ENCODE results near the gene ZSCAN9. TPM values are rescaled to one million over a fixed set of nuclear protein-coding genes. Genes with fewer than 3 reads are reported as not detected.

Gene ZSCAN9
- total and polyA plus RNA-seq, 3 experiments from 2014 or later = 4.7 to 6.8 (median 5.0) TPM

- Histone ChIP-seq H3K27me3 (ENCODE audit: insufficient read depth, low read length, poor library complexity, severe bottlenecking) (peaks cover 56% of the 10 kb centered on the region), H3K4me1 (ENCODE audit: insufficient read depth, low read length) (peaks cover 10% of the 10 kb centered on the region), H3K9me3 (ENCODE audit: low read length) (no peaks in the 10 kb centered on the region), H3K36me3 (ENCODE audit: insufficient read depth, low read length) (no peaks in the 10 kb centered on the region), H3K27ac (ENCODE audit: low read depth, low read length) (no peak overlapping the region), H3K4me3 (ENCODE audit: low read length) (no peak overlapping the region)
- Mint-ChIP-seq H3K9me3 (peaks cover 19 to 45% (median 30%) of the 10 kb centered on the region in 5 donors), H3K4me1 (peaks cover 24 to 31% (median 28%) of the 10 kb centered on the region in 3 donors), H3K36me3 (peaks cover 0 to 2% (median 0%) of the 10 kb centered on the region in 3 donors), H3K27me3 (peaks cover 73 to 84% of the 10 kb centered on the region in 2 donors), H3K4me3 (peak overlapping the region in 5 of 7 donors; percentile 62 to 92 (median 70)), H3K27ac (peak overlapping the region in 1 of 8 donors; percentile 27)
- CTCF ChIA-PET = no interaction called here
- POLR2A ChIA-PET = no interaction called here
- no peak for DNase-seq
Measured at GRCh38 chr6:28206928-28207509, 18.1 kb upstream of the ZSCAN9 start.

GRCh38 chr6:28207510-28208110 lies 17.5 kb upstream of the ZSCAN9 start:
- Mint-ChIP-seq H3K4me3 (peak overlapping the region in 6 of 7 donors; percentile 62 to 92 (median 70)), H3K27me3 (peaks cover 79 to 87% of the 10 kb centered on the region in 2 donors), H3K4me1 (peaks cover 24 to 31% (median 28%) of the 10 kb centered on the region in 3 donors), H3K36me3 (peaks cover 0 to 2% (median 0%) of the 10 kb centered on the region in 3 donors), H3K27ac (peak overlapping the region in 1 of 8 donors; percentile 27), H3K9me3 (peaks cover 19 to 43% (median 30%) of the 10 kb centered on the region in 5 donors)
- Histone ChIP-seq H3K27ac (ENCODE audit: low read depth, low read length) (no peak overlapping the region), H3K36me3 (ENCODE audit: insufficient read depth, low read length) (no peaks in the 10 kb centered on the region), H3K9me3 (ENCODE audit: low read length) (no peaks in the 10 kb centered on the region), H3K4me3 (ENCODE audit: low read length) (no peak overlapping the region), H3K27me3 (ENCODE audit: insufficient read depth, low read length, poor library complexity, severe bottlenecking) (peaks cover 62% of the 10 kb centered on the region), H3K4me1 (ENCODE audit: insufficient read depth, low read length) (peaks cover 16% of the 10 kb centered on the region)
- no peak for DNase-seq
- CTCF ChIA-PET = no interaction called here
- POLR2A ChIA-PET = no interaction called here

- Histone ChIP-seq H3K27ac (ENCODE audit: low read depth, low read length) (no peak overlapping the region), H3K4me3 (ENCODE audit: low read length) (no peak overlapping the region), H3K36me3 (ENCODE audit: insufficient read depth, low read length) (no peaks in the 10 kb centered on the region), H3K4me1 (ENCODE audit: insufficient read depth, low read length) (peaks cover 17% of the 10 kb centered on the region), H3K9me3 (ENCODE audit: low read length) (no peaks in the 10 kb centered on the region), H3K27me3 (ENCODE audit: insufficient read depth, low read length, poor library complexity, severe bottlenecking) (peaks cover 68% of the 10 kb centered on the region)
- H3K27ac Mint-ChIP-seq = peak overlapping the region in 1 of 8 donors; percentile 7
- H3K9me3 Mint-ChIP-seq = peaks cover 16 to 42% (median 30%) of the 10 kb centered on the region in 5 donors
- H3K4me3 Mint-ChIP-seq = peak overlapping the region in 6 of 7 donors; percentile 31 to 92 (median 70)
- peaks cover 0 to 2% (median 0%) of the 10 kb centered on the region in 3 donors for H3K36me3 Mint-ChIP-seq
- ChIA-PET POLR2A (no interaction called here), CTCF (no interaction called here)
- no peak for DNase-seq
- peaks cover 82 to 92% of the 10 kb centered on the region in 2 donors for H3K27me3 Mint-ChIP-seq
- peaks cover 27 to 36% (median 32%) of the 10 kb centered on the region in 3 donors for H3K4me1 Mint-ChIP-seq
Measured at GRCh38 chr6:28208111-28208659, 16.9 kb upstream of the ZSCAN9 start.

DNA sequence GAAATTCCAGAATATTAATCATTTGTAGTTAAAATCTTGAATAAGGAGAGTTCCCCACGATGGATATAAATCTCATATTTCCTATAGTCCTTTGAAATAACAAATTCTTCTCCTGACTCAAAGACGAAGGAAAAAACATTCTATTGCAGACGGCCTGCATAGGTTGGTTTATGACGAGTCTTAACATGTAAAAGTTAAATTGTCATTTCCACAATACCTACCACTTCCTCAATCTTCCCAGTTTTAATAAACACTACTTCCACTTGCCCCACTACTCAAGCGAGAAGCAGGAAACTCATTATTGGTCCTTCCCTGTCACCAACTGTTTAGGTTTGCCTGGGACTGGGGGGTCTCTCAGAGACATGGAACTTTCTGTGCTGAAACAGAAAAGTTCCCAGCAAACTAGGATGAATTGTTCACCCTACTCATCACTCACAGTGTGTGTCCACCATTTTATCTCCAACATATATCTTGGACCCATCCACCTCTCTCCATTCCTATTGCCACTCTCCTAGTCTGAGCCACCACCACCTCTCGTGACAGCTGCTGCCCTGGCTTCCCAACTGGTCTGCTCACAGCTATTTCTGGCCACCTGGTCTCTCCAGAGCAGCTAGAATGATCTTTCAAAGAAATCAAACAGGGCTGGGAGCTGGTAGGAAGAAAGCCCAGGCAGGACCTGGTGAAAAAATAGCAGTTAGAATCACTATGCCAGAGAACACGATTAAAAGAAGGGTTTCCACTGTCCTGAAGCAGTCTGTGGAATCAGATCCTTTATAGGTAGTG lies 15.1 kb upstream of the ZSCAN9 start:
- Mint-ChIP-seq H3K4me3 (no peak overlapping the region), H3K4me1 (peaks cover 27 to 37% (median 32%) of the 10 kb centered on the region in 3 donors), H3K27ac (no peak overlapping the region), H3K27me3 (peaks cover 90 to 93% of the 10 kb centered on the region in 2 donors), H3K36me3 (peaks cover 0 to 2% (median 0%) of the 10 kb centered on the region in 3 donors), H3K9me3 (peaks cover 5 to 27% (median 19%) of the 10 kb centered on the region in 5 donors)
- H3K36me3 ChIP-seq (ENCODE audit: insufficient read depth, low read length) = no peaks in the 10 kb centered on the region
- no peak for DNase-seq
- no peak overlapping the region for H3K27ac ChIP-seq (ENCODE audit: low read depth, low read length)
- CTCF ChIA-PET = no interaction called here
- H3K27me3 ChIP-seq (ENCODE audit: insufficient read depth, low read length, poor library complexity, severe bottlenecking) = peaks cover 75% of the 10 kb centered on the region
- POLR2A ChIA-PET = no interaction called here
- no peak overlapping the region for H3K4me3 ChIP-seq (ENCODE audit: low read length)
- no peaks in the 10 kb centered on the region for H3K9me3 ChIP-seq (ENCODE audit: low read length)
- H3K4me1 ChIP-seq (ENCODE audit: insufficient read depth, low read length) = peaks cover 17% of the 10 kb centered on the region

GRCh38 chr6:28211840-28212509 lies 13.1 kb upstream of the ZSCAN9 start:
- POLR2A ChIA-PET = no interaction called here
- Histone ChIP-seq H3K4me3 (ENCODE audit: low read length) (no peak overlapping the region), H3K9me3 (ENCODE audit: low read length) (no peaks in the 10 kb centered on the region), H3K4me1 (ENCODE audit: insufficient read depth, low read length) (peaks cover 17% of the 10 kb centered on the region), H3K27me3 (ENCODE audit: insufficient read depth, low read length, poor library complexity, severe bottlenecking) (peaks cover 76% of the 10 kb centered on the region), H3K27ac (ENCODE audit: low read depth, low read length) (peak overlapping the region; percentile 51), H3K36me3 (ENCODE audit: insufficient read depth, low read length) (no peaks in the 10 kb centered on the region)
- Mint-ChIP-seq H3K27me3 (peaks cover 82 to 92% of the 10 kb centered on the region in 2 donors), H3K4me3 (peak overlapping the region in 5 of 7 donors; percentile 4 to 56 (median 7)), H3K27ac (peak overlapping the region in 1 of 8 donors; percentile 37), H3K9me3 (peaks cover 5 to 19% (median 12%) of the 10 kb centered on the region in 5 donors), H3K36me3 (no peaks in the 10 kb centered on the region), H3K4me1 (peaks cover 27 to 37% (median 32%) of the 10 kb centered on the region in 3 donors)
- no peak for DNase-seq
- CTCF ChIA-PET = no interaction called here

DNA sequence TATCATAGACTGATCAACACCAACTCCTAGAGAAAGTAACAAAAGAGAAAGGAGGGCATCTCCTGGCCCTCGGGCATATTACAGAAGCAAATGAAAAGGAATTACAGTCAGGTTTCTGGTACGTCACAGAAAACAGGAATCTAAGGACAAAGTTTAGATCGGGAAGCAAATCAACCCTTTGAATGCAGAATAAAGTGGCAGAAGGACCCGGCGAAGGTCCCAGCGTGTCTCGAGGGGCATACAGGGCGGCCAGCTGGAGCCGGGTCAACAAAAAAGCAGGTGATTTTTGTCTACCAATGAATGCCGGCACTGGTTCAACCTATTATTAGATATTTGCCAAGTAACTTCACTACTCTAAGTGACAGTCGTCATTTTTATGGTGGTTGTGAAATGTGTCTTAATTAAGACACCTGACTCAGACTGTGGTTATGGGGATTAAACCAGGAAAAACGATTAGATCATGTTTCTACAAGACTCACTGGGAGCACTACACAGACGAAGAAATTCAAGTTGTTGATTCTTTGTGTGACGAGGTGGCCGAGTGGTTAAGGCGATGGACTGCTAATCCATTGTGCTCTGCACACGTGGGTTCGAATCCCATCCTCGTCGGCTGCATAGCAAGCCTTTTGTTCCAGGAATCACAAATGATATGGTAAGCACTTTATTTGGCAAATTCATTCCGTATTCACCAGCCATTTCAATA lies 12.4 kb upstream of the ZSCAN9 start:
- peak overlapping the region in 1 of 8 donors; percentile 37 for H3K27ac Mint-ChIP-seq
- peaks cover 77 to 92% of the 10 kb centered on the region in 2 donors for H3K27me3 Mint-ChIP-seq
- ChIA-PET POLR2A (no interaction called here), CTCF (no interaction called here)
- peaks cover 3 to 14% (median 6%) of the 10 kb centered on the region in 5 donors for H3K9me3 Mint-ChIP-seq
- no peak for DNase-seq
- Histone ChIP-seq H3K4me3 (ENCODE audit: low read length) (no peak overlapping the region), H3K4me1 (ENCODE audit: insufficient read depth, low read length) (peaks cover 12% of the 10 kb centered on the region), H3K27me3 (ENCODE audit: insufficient read depth, low read length, poor library complexity, severe bottlenecking) (peaks cover 70% of the 10 kb centered on the region), H3K9me3 (ENCODE audit: low read length) (no peaks in the 10 kb centered on the region), H3K36me3 (ENCODE audit: insufficient read depth, low read length) (no peaks in the 10 kb centered on the region), H3K27ac (ENCODE audit: low read depth, low read length) (peak overlapping the region; percentile 51)
- peak overlapping the region in 5 of 7 donors; percentile 3 to 56 (median 7) for H3K4me3 Mint-ChIP-seq
- no peaks in the 10 kb centered on the region for H3K36me3 Mint-ChIP-seq
- peaks cover 22 to 30% (median 25%) of the 10 kb centered on the region in 3 donors for H3K4me1 Mint-ChIP-seq

- Mint-ChIP-seq H3K27ac (no peak overlapping the region), H3K4me1 (peaks cover 17 to 25% (median 21%) of the 10 kb centered on the region in 3 donors), H3K4me3 (peak overlapping the region in 1 of 7 donors; percentile 23), H3K27me3 (peaks cover 75 to 92% of the 10 kb centered on the region in 2 donors), H3K9me3 (peaks cover 1 to 10% (median 4%) of the 10 kb centered on the region in 5 donors), H3K36me3 (no peaks in the 10 kb centered on the region)
- H3K27ac ChIP-seq (ENCODE audit: low read depth, low read length) = no peak overlapping the region
- H3K4me1 ChIP-seq (ENCODE audit: insufficient read depth, low read length) = peaks cover 12% of the 10 kb centered on the region
- peaks cover 65% of the 10 kb centered on the region for H3K27me3 ChIP-seq (ENCODE audit: insufficient read depth, low read length, poor library complexity, severe bottlenecking)
- POLR2A ChIA-PET = no interaction called here
- H3K9me3 ChIP-seq (ENCODE audit: low read length) = no peaks in the 10 kb centered on the region
- CTCF ChIA-PET = no interaction called here
- DNase-seq = no peak
- no peak overlapping the region for H3K4me3 ChIP-seq (ENCODE audit: low read length)
- no peaks in the 10 kb centered on the region for H3K36me3 ChIP-seq (ENCODE audit: insufficient read depth, low read length)
Measured at GRCh38 chr6:28213213-28213523, 11.9 kb upstream of the ZSCAN9 start.
